PC-3 (cell line): ENCODE data around the gene PIGT.

Experiments
- CTCF ChIP-seq: fragments of 300-600 bp; sonication (generic); conservative IDR thresholded peaks from 2 replicates; pipeline ENCODE4 v1.5.1; 2017; ENCODE audit warnings: antibody characterized with exemption, low read depth, mild to moderate bottlenecking, low read length
- EZH2 ChIP-seq: fragments of 300-600 bp; sonication (generic); IDR thresholded peaks from one replicate; pipeline ENCODE4 v1.6.1; 2017; ENCODE audit warnings: antibody characterized with exemption, mild to moderate bottlenecking, low read length; ENCODE audit not compliant: unreplicated experiment

DNA sequence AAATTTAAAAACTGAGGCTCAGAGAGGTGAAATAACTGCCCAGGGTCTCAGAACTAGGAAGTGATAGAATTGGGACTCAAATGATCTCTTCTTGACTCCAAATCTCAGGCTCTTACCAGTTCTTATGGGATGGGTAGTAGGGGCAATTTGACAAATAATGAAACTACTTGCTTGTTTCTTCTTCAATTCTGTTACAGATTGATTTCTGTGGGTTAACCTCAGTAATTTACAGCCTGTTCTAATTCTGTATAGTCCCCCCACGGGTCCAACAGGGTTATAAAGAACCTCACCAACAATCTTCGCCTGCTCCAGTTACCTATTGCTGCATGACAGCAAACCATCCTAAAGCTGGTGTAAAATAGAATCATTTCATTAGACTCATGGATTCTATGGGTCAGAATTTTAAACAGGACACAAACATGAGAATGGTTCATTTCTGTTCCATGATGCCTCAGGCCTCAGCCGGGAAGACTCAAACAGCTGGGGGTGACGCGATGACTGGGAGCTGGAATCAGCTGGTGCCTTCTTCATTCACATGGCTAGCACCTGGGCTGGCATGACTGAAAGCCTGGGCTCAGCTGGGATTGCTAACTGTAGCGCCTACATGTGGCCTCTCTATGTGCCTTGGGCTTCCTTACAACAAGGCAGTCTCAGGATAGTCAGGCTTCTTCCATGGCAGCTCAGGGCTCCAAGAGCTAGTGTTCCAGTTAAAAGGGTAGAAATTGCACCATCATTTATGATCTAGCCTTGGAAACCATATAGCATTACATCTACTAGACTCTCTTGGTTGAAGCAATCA is 47.0 kb downstream of the PIGT start:
- TF ChIP-seq CTCF (no peak), EZH2 (no peak)
